HG03565 (cell line): ENCODE measurements around the gene CPSF4L.
"Not testable (repeated sequence)": the region's sequence is repeated elsewhere in the genome, so short reads cannot be mapped to it uniquely, and the experiment has no call there.

Experiments
- ATAC-seq: cut with Tn5 transposase; IDR thresholded peaks from one replicate; pipeline ENCODE4 v1.9.1; 2021; ENCODE audit warnings: mild to moderate bottlenecking, moderate library complexity; ENCODE audit not compliant: unreplicated experiment

The CPSF4L gene

DNA sequence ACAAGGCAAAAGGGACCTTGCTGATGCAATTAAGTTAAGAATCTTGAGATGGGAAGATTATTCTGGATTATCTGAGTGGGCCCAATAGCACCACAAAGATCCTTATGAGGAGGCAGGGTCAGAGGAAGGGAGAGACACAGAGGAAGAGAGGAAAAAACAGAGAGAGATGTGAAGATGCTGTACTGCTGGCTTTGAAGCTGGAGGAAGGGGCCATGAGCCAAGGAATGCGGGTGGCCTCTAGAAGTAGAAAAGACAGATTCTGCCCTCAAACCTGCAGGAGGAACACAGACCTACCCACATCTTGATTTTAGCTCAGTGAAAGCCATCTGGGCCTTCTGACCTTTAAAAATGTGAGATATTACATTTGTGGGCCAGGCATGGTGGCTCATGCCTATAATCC lies 8.1 kb upstream of the CPSF4L start:
- no peak for ATAC-seq

DNA sequence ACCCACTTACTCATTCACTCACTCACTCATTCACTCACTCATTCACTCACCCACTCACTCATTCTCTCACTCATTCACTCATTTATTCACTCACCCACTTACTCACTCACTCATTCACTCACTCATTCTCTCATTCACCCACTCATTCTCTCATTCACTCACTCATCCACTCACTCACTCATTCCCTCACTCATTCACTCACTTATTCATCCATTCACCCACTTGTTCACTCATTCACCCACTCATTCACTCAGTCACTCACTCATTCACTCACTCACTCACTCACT lies 7.6 kb upstream of the CPSF4L start:
- ATAC-seq, result no peak

- no peak for ATAC-seq
Measured at GRCh38 chr17:73268582-73269328, 7.1 kb upstream of the CPSF4L start.

- no peak for ATAC-seq
Measured at GRCh38 chr17:73267648-73268537, 6.2 kb upstream of the CPSF4L start.

DNA sequence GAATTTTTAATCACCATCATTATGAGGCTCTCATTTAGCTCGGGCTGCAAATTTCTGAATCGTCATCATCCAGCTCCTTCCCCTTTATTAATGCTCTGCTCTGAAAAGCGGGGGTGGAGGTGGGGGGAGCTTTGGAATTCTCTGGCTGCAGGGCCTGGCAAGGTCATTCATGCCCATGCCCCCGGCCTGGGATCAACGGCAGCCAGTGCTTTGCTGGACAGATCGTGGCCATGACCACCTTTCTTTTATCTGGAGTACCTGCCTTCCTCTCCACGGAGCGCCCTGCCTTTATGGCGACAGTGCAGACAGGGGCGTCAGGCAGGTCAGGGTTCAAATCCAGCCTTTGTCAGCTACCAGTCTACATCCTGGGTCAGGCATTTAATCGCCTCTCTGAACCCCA lies 5.1 kb upstream of the CPSF4L start:
- no peak for ATAC-seq

DNA sequence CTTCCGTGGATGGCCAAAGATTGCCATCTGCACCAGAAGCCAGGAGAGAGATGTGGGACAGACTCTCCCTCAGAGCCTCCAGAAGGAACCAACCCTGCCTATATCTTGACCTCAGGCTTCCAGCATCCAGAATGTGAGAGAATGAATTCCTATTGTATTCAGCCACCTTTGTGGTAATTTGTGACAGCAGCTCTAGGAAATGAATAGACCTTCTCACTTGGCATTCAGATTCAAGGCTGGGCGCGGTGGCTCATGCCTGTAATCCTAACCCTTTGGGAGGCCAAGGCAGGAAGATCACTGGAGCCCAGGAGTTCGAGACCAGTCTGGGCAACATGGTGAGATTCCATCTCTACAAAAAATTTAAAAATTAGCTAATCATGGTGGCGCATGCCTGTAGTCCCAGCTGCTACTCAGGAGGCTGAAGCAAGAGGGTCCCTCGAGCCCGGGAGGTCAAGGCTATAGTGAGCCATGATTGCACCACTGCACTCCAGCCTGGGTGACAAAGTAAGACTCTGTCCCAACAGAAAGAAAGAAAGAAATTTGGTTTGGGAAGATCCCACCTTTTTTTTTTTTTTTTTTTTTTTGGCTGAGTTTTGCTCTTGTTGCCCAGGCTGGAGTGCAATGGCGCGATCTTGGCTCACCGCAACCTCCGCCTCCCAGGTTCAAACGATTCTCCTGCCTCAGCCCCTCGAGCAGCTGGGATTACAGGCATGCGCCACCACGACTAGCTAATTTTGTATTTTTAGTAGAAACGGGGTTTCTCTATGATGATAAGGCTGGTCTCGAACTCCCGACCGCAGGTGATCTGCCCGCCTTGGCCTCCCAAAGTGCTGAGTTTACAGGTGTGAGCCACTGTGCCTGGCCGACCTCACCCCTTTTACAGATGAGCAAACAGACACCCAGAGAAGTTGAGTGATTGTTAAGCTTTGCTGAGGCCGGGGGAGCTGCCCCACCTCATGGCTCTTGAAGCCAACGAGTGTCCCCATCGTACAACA lies 4.3 kb upstream of the CPSF4L start:
- no peak for ATAC-seq

- ATAC-seq, result not testable (repeated sequence)
Measured at GRCh38 chr17:73264448-73264847, 2.8 kb upstream of the CPSF4L start.

DNA sequence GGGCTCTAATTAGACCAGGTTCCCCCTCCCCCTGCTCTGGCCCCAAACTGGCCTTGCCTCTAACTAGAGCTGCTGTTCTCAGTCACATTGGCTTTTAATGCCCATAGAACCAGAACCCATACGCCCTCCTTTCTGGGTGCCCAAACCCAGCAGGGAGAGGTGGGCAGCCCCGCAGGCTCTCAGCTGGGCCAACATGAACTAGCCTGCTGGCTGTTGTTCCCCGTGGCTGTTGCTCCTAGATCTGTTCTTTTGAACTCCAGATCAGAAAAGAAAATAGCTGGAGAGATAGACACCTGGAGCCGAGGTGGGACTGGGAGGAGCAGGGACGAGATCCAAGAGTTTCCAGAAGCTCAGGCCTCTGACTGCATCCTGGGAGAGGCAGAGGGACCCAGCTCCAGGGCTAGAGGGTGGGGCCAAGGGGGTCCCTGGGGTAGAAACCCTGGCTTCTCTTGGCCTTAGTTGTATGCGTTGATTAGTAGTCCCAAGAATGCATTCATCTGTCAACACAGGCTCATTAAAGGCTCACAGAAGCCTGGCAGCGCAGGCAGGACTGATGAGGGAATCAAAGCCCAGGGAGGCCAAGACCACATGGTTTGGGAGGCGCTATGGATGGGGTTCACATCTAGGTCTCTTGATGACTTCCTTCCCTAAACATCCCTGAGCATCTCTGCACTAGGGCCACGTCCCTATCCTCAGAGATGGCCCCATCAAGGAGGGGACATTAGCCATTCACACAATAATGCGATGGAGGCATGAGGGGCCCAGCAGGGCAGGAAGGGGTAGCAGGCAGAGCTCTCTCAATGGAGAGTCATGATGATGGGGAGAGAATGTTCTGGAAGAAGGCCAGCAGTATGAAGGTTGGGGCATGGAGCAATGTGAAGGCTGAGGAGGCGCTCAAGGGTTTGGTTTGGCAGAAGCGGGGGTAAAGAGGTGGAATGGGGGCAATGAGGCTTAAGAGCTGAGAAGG lies 1.3 kb upstream of the CPSF4L start:
- no peak for ATAC-seq

DNA sequence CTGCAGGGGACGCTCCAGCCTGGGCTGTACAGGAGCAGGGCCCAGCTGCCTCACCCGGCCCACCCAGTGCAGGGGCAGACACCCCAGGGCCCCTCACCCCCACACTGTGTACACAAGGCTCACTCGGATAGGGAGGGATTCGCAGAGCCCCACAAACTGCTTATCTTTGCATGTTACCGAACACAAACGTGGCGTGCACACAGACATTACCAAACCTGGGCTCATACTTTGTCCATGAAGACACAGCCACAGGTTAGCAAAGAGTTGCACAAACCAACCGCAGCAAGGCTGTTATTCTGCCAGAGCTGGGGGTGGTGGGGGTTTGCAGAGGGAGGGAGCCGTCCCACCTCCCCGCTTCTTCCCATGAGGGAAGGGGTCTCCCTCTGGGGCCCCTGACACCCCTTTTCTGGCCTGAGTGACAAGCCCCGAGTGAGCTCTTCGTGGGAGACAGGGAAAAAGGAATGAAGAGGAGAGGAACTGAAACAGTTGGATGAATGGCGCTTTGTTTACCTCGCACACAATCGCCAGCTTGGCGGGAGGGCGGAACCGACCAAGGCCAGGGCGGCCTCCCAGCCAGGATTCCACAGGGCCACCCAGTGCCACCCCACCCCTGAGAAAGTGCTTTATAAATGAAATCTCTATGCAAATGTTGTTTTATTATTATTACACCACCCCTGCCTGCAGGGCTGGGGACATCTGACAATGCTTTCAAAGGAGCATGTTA lies 434 bp upstream of the CPSF4L start:
- ATAC-seq, result no peak

- no peak for ATAC-seq
Measured at GRCh38 chr17:73257516-73257915, 4.2 kb downstream of the CPSF4L start.

- no peak for ATAC-seq
Measured at GRCh38 chr17:73256220-73256619, 5.5 kb downstream of the CPSF4L start.

DNA sequence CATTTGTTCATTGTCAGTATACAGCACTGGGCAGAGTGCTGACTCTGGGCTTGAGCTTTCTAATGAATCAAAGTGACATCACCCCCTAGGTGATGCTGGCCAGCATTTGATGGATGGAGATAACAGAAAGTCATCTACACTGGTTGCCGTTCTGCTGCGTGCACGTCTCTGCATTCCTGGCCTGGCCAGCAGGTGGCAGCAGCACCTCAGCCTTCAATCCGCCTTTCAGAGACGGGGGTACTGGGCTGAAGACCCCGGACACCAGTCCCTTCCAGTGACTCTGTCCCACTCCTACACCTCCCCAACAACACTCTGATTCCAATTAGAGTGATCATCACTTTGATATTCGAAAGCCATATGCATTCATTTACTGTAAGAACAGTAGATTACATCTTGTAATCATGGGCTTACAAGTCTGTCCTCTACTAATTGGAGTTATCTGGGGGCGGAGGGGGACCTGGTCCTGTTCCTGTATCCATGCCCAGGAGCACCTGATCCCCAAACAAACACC lies 6.0 kb downstream of the CPSF4L start:
- peak; percentile 53 for ATAC-seq

- ATAC-seq, result no peak
Measured at GRCh38 chr17:73251871-73252270, 9.8 kb downstream of the CPSF4L start.

- ATAC-seq, result no peak
Measured at GRCh38 chr17:73250851-73251640, 10.6 kb downstream of the CPSF4L start.

GRCh38 chr17:73249700-73250099 lies 12.0 kb downstream of the CPSF4L start:
- no peak for ATAC-seq

DNA sequence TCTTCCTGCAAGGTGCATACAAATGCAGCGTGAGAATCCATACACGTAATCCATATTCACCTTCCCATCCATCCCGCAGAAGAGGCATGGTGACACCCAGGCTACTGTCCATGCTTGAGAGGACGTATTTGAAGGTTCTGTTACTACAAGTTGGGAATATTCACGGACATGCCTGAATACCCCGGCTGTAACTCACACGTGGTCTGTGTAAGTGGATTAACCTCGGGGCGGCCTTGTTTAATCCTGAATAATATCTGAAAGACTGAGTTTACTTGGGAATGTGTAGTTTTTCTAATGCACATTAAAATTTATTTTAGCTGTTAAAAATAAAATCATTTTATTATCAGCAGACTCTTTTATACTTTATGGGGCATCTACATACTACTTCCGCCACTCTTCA lies 13.1 kb downstream of the CPSF4L start:
- no peak for ATAC-seq

DNA sequence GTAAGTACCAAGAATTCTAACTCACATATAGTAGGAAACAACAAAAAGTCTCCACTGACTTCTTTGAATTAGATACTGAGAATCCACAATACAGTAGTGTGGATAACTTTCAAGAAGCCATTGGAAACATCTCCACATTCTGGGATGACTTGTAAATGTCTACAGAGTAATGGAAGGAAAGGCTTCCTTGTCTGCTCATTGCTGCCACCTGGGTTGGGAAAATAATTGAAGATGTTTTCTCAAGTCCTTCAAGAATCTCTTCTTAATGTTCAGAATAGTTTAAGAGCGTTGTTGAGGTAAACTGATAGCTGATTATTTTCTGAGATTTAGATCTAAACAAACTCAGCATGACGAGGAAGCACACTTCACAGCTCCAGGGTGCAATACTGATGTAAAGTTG lies 14.0 kb downstream of the CPSF4L start:
- ATAC-seq, result no peak

- no peak for ATAC-seq
Measured at GRCh38 chr17:73240561-73240960, 21.1 kb downstream of the CPSF4L start.
